Measurements from ENCODE around the gene SERPINE1. TPM values are rescaled to one million over a fixed set of nuclear protein-coding genes. Genes with fewer than 3 reads are reported as not detected.

SERPINE1 gene
- total RNA-seq, 1 donor from 2014 or later, result not detected

- Mint-ChIP-seq H3K36me3 (ENCODE audit: low read depth) (no peaks in the 10 kb centered on the region), H3K4me3 (no peak overlapping the region), H3K4me1 (peaks cover 49% of the 10 kb centered on the region), H3K27ac (no peak overlapping the region), H3K9me3 (no peaks in the 10 kb centered on the region), H3K27me3 (peaks cover 73% of the 10 kb centered on the region)
- ChIA-PET CTCF (interaction anchor here (0.8 to 1.3 kb wide), 3 partner anchors 19 to 30 kb away, joined by 3 to 6 read pairs (median 3); no protein-coding TSS in a partner anchor), POLR2A (interaction anchor here (0.5 to 1.3 kb wide), 2 partner anchors 9 to 12 kb away, joined by 4 to 11 read pairs; no protein-coding TSS in a partner anchor)
- ATAC-seq (ENCODE audit: low read depth) (no peak), DNase-seq (no peak)
- no peak for TF ChIP-seq CTCF (IDR thresholded peaks at IDR 0.05)
- intact Hi-C loops (cut with micrococcal nuclease), result loop anchor here (2.0 kb wide), 1 partner anchor 72 kb away; the partner anchor contains the start of gene FIS1
Measured at GRCh38 chr7:101172854-101173751, 46.2 kb downstream of the SERPINE1 start.

GRCh38 chr7:101173752-101174244 lies 46.9 kb downstream of the SERPINE1 start:
- intact Hi-C loops (cut with micrococcal nuclease), result loop anchor here (2.0 kb wide), 1 partner anchor 71 kb away; the partner anchor contains the start of gene FIS1
- DNase-seq, result peak; percentile 46
- no peaks in the 10 kb centered on the region for H3K9me3 Mint-ChIP-seq

GRCh38 chr7:101174322-101174854 lies 47.5 kb downstream of the SERPINE1 start:
- intact Hi-C loops (cut with micrococcal nuclease), result no loop called here
- Mint-ChIP-seq H3K27me3 (peaks cover 71% of the 10 kb centered on the region), H3K27ac (no peak overlapping the region), H3K4me1 (peaks cover 49% of the 10 kb centered on the region), H3K4me3 (peak overlapping the region; percentile 8), H3K36me3 (ENCODE audit: low read depth) (no peaks in the 10 kb centered on the region), H3K9me3 (no peaks in the 10 kb centered on the region)
- DNase-seq (no peak), ATAC-seq (ENCODE audit: low read depth) (no peak)
- ChIA-PET CTCF (interaction anchor here (0.8 to 1.3 kb wide), 3 partner anchors 18 to 30 kb away, joined by 3 to 6 read pairs (median 3); no protein-coding TSS in a partner anchor), POLR2A (interaction anchor here (0.6 to 1.3 kb wide), 3 partner anchors 10 to 745 kb away, joined by 3 to 4 read pairs (median 4); no protein-coding TSS in a partner anchor)
- no peak for TF ChIP-seq CTCF (IDR thresholded peaks at IDR 0.05)

More at GRCh38 chr7:101173752-101174244, 46.9 kb downstream of the SERPINE1 start:
- CTCF ChIA-PET, result interaction anchor here (0.8 to 1.3 kb wide), 3 partner anchors 19 to 30 kb away, joined by 3 to 6 read pairs (median 3); no protein-coding TSS in a partner anchor
- Mint-ChIP-seq H3K27ac (no peak overlapping the region), H3K4me1 (peaks cover 48% of the 10 kb centered on the region), H3K4me3 (peak overlapping the region; percentile 8), H3K27me3 (peaks cover 71% of the 10 kb centered on the region), H3K36me3 (ENCODE audit: low read depth) (no peaks in the 10 kb centered on the region)
- peak; percentile 53 for ATAC-seq (ENCODE audit: low read depth)
- no peak for TF ChIP-seq CTCF (IDR thresholded peaks at IDR 0.05)
- POLR2A ChIA-PET, result interaction anchor here (0.5 to 1.3 kb wide), 3 partner anchors 10 to 50 kb away, joined by 4 to 11 read pairs (median 4); no protein-coding TSS in a partner anchor

DNA sequence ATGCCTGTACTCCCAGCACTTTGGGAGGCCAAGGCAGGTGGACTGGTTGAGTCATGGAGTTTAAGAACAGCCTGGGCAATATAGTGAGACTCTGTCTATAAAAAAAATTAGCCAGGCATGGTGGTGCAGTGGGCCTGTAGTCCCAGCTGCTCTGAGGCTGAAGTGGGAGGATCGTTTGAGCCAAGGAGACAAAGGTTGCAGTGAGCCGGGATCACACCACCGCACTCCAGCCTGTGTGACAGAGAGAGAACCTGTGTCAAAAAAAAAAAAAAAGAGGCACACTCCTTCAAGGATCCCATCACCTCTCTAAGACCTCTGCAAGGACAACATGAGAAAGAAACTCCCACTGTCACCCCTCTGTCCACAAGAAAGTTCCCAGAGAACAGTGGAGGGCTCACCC lies 48.8 kb downstream of the SERPINE1 start:
- no peak for TF ChIP-seq CTCF (IDR thresholded peaks at IDR 0.05)
- Mint-ChIP-seq H3K27me3 (peaks cover 64% of the 10 kb centered on the region), H3K36me3 (ENCODE audit: low read depth) (no peaks in the 10 kb centered on the region), H3K4me3 (no peak overlapping the region), H3K9me3 (no peaks in the 10 kb centered on the region), H3K4me1 (peaks cover 41% of the 10 kb centered on the region), H3K27ac (no peak overlapping the region)
- no peak for DNase-seq
- intact Hi-C loops (cut with micrococcal nuclease), result no loop called here
- POLR2A ChIA-PET, result interaction anchor here (0.7 kb wide), 2 partner anchors 29 to 265 kb away, joined by 3 read pairs; no protein-coding TSS in a partner anchor
- ATAC-seq (ENCODE audit: low read depth), result no peak
- CTCF ChIA-PET, result no interaction called here

All from activated B cell treated with CpG ODN at 0.5 μM for 24 hours (primary cell).